Mucosa of descending colon (tissue), 3 donors: ENCODE measurements around the gene CMTM4. TPM values are rescaled to one million over a fixed set of nuclear protein-coding genes. Genes with fewer than 3 reads are reported as not detected.
"Not testable (repeated sequence)": the region's sequence is repeated elsewhere in the genome, so short reads cannot be mapped to it uniquely, and the experiment has no call there.

Experiments
- ATAC-seq: fragments of 200-7000 bp; cut with Tn5 transposase; one replicate; pipeline ENCODE4 v1.9.1; 2020; ENCODE audit warnings: mild to moderate bottlenecking, moderate library complexity
- DNase-seq, 3 donors: peaks; one replicate each; pipeline ENCODE4 v3.0.0-alpha.2; 2020
- H3K36me3 ChIP-seq: fragments of 200-600 bp; one replicate; pipeline ENCODE4 v1.8.0; 2021; ENCODE audit warnings: low read depth, mild to moderate bottlenecking
- H3K4me1 ChIP-seq: fragments of 200-600 bp; one replicate; pipeline ENCODE4 v1.8.0; 2021; ENCODE audit warnings: low read depth, mild to moderate bottlenecking
- H3K4me3 ChIP-seq: fragments of 200-600 bp; one replicate; pipeline ENCODE4 v1.8.0; 2021; ENCODE audit warnings: mild to moderate bottlenecking
- H3K9me3 ChIP-seq: fragments of 200-600 bp; one replicate; pipeline ENCODE4 v1.8.0; 2021; ENCODE audit warnings: mild to moderate bottlenecking
- intact Hi-C, 2 donors: fragments of 100-400 bp; cut with DNase I in 1 of 2; cut with micrococcal nuclease in 1 of 2; formaldehyde crosslinking; loops; one replicate each; pipeline versions ENCODE4 v1.11.0 to v1.11.1; 2022; cut with DNase I, micrococcal nuclease
- total RNA-seq, 3 donors: library from RNA; stranded (reverse); fragmentation: NEBNext Ultra II Directional in 2 of 3; extraction: Animal tissue kit (Norgen Biotek cat#: 25700) in 2 of 3; gene quantifications; one replicate each; pipeline versions ENCODE4 v1.2.1 to v1.2.4, GENCODE V29; 2021 to 2023
- TF ChIP-seq, protein P1 (sequence below): fragments of 200-600 bp; IDR thresholded peaks from one replicate; pipeline ENCODE4 v1.8.0; 2022; ENCODE audit warnings: antibody characterized with exemption, mild to moderate bottlenecking
- donor health status: DM: no; HTN: no; CAD: no; lungs with moderate emphysema.
- donor health status: DM: no; HTN: no; CAD: no.
- donor health status: DM: no; HTN: yes; CAD: no.

The CMTM4 gene
- total RNA-seq, 3 donors from 2014 or later, result 91.6 to 208 (median 155) TPM

DNA sequence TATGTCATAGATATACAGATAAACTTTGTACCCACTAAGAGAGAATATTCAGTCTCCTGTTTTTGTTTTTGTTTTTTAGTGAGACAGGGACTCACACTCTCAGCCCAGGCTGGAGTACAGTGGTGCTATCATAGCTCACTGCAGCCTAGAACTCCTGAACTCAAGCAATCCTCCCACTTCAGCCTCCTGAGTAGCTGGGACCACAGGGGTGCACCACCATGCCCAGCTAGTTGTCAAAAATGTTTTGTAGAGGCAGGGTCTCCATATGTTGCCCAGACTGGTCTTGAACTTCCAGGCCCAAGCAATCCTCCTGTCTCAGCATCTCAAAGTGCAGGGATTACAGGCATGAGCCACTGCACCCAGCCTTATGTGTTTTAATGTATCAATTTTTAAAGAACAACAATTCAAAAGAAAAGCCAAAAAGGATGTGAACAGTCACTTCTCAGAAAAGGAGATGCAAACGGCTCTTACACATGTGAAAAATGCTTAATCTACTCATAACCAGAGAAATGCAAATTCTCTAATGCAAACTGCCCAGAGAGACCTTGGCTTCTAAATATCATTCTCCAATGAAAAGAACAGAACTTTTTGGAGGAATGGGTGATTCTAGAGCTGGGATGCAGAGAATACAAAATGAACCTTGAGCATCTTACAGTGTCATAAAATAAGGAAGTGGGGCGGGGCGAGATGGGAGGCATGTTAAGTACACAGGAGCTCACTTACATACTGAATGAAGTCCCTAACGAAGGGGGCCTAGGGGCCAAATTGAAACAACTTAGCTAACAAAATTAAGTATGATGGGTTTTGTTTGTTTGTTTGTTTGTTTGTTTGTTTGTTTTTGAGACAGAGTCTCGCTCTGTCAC is 99.3 kb downstream of the CMTM4 start:
- no peak for ATAC-seq
- H3K4me3 ChIP-seq, result no peak overlapping the region
- TF ChIP-seq, protein P1, sequence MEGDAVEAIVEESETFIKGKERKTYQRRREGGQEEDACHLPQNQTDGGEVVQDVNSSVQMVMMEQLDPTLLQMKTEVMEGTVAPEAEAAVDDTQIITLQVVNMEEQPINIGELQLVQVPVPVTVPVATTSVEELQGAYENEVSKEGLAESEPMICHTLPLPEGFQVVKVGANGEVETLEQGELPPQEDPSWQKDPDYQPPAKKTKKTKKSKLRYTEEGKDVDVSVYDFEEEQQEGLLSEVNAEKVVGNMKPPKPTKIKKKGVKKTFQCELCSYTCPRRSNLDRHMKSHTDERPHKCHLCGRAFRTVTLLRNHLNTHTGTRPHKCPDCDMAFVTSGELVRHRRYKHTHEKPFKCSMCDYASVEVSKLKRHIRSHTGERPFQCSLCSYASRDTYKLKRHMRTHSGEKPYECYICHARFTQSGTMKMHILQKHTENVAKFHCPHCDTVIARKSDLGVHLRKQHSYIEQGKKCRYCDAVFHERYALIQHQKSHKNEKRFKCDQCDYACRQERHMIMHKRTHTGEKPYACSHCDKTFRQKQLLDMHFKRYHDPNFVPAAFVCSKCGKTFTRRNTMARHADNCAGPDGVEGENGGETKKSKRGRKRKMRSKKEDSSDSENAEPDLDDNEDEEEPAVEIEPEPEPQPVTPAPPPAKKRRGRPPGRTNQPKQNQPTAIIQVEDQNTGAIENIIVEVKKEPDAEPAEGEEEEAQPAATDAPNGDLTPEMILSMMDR, result no peak
- DNase-seq, result peak in 1 of 3 donors; percentile 34
- no peaks in the 10 kb centered on the region for H3K9me3 ChIP-seq
- no peaks in the 10 kb centered on the region for H3K4me1 ChIP-seq
- intact Hi-C loops, result no loop called here
- H3K36me3 ChIP-seq, result no peaks in the 10 kb centered on the region

DNA sequence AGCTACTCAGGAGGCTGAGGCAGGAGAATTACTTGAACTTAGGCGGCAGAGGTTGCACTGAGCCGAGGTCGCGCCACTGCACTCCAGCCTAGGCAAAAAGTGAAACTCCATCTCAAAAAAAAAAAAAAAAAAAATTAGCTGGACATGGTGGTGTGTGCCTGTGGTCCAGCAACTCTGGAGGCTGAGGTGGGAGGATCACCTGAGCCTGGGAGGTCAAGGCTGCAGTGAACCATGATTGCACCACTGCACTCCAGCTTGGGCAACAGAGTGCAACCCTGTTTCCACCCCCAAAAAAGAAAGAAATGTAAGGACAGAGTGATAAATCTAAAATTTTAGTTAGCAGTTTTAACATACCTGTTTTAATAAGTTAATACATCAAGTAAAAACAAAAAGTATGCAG is 100.0 kb downstream of the CMTM4 start:
- H3K4me3 ChIP-seq, H3K4me1 ChIP-seq, ATAC-seq, intact Hi-C loops, H3K9me3 ChIP-seq, DNase-seq, H3K36me3 ChIP-seq: not testable (repeated sequence)

DNA sequence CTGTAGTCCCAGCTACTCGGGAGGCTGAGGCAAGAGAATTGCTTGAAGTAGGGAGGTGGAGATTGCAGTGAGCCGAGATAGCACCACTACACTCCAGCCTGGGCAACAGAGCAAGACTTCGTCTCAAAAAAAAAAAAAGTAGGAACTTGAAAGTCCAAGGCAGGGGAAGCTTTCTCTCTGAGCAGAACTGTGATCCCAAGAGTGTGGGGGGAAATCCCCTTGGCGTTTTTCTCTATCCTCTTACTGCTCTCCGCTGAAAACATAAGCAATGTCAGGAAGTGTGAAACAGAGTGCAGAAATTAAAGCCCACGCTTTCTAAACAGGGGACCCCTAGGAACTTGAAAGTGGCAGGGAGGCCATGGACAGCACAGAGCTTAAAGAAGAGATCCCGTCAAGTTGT is 101.8 kb downstream of the CMTM4 start:
- TF ChIP-seq, protein P1, result no peak
- DNase-seq, result no peak
- Histone ChIP-seq H3K4me1 (no peaks in the 10 kb centered on the region), H3K9me3 (no peaks in the 10 kb centered on the region), H3K36me3 (no peaks in the 10 kb centered on the region), H3K4me3 (no peak overlapping the region)
- intact Hi-C loops, result no loop called here
- no peak for ATAC-seq

DNA sequence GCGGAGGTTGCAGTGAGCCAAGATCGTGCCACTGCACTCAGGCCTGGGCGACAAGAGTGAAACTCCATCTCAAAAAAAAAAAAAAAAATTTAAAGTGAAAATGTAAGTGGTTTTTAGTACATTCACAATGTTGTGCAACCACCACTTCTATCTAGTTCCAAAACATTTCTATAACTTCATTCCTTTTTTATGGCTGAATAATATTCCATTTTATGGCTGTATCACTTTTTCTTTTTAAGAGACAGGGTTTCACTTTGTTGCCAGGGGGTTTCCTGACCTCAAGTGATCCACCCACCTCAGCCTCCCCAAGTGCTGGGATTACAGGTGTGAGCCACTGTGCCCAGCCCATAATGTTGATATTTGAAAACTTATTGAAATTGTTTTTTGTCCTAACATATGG is 103.7 kb downstream of the CMTM4 start:
- H3K9me3 ChIP-seq, result no peaks in the 10 kb centered on the region
- intact Hi-C loops, result no loop called here
- DNase-seq (no peak), ATAC-seq (no peak)
- TF ChIP-seq, protein P1, result no peak
- no peak overlapping the region for H3K4me3 ChIP-seq
- no peaks in the 10 kb centered on the region for H3K4me1 ChIP-seq
- no peaks in the 10 kb centered on the region for H3K36me3 ChIP-seq

DNA sequence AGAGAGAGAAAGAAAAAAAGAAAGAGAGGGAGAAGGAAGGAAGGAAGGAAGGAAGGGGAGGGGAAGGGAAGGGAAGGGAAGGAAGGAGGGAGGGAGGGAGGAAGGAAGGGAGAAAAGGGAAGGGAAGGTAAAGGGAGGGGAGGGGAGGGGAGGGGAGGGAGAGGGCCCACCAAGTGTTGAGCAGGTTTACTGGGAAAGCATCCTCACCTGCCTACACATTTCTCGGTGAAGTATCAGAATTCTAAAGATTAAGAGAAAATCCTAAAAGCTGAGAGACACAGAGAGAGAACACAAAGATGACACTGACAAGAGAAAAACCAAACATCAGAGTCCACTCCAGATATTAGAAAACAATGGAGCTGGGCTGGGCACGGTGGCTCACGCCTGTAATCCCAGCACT is 104.3 kb downstream of the CMTM4 start:
- TF ChIP-seq, protein P1, result no peak
- Histone ChIP-seq H3K4me1 (no peaks in the 10 kb centered on the region), H3K36me3 (no peaks in the 10 kb centered on the region), H3K9me3 (no peaks in the 10 kb centered on the region), H3K4me3 (no peak overlapping the region)
- no peak for DNase-seq
- no peak for ATAC-seq
- intact Hi-C loops, result no loop called here

DNA sequence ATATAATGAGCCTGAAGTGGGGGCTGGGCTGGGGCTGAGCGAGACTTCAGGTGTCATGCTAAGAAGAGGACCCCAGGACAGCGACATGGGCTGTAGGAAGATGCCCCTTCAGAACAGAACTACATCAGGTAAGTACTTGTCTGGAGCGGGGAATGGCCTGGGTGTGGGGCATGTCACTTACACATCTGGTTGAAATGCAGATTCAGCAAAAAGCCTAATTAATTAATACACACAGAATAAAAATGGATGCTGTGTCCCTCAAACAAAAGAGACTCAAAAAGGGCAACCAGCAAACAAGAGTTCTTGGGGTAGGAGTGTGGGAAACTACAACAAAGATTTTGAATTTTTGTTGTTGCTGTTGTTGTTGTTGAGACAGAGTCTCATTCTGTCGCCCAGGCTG is 105.5 kb downstream of the CMTM4 start:
- TF ChIP-seq, protein P1, result no peak
- no peak for DNase-seq
- ATAC-seq, result no peak
- Histone ChIP-seq H3K4me3 (no peak overlapping the region), H3K9me3 (no peaks in the 10 kb centered on the region), H3K36me3 (no peaks in the 10 kb centered on the region), H3K4me1 (no peaks in the 10 kb centered on the region)
- intact Hi-C loops, result no loop called here
